CD4-positive, alpha-beta T cell (primary cell): ENCODE data around the gene CA11. TPM values are rescaled to one million over a fixed set of nuclear protein-coding genes. Genes with fewer than 3 reads are reported as not detected.
"Not testable (repeated sequence)": the region's sequence is repeated elsewhere in the genome, so short reads cannot be mapped to it uniquely, and the experiment has no call there.

Source experiments
- ATAC-seq: fragments of 200-7000 bp; cut with Tn5 transposase; one replicate; pipeline ENCODE4 v1.10.0; 2022; ENCODE audit warnings: mild to moderate bottlenecking; ENCODE audit not compliant: poor library complexity
- CTCF ChIA-PET: fragments of 350-600 bp; sonication (Branson Sonifier 250); formaldehyde crosslinking; loops from one replicate; lab custom pipeline; 2021; ENCODE audit warnings: antibody characterized with exemption, inconsistent platforms; lab: Charles Lee
- POLR2A ChIA-PET: fragments of 350-600 bp; sonication (Branson Sonifier 250); formaldehyde crosslinking; loops from one replicate; lab custom pipeline; 2021; ENCODE audit warnings: antibody characterized with exemption, inconsistent platforms; lab: Charles Lee
- DNase-seq, 14 experiments: peaks; one replicate each; pipeline ENCODE4 v3.0.0-alpha.2; 2013 to 2020; ENCODE audit warnings: mixed read lengths in 2 of 14
- H3K27ac ChIP-seq, 2 donors: one replicate each; pipeline versions ENCODE4 v1.5.1 to v1.7.0; 2013; ENCODE audit warnings: low read length in 2 of 2, low read depth in 1 of 2, mild to moderate bottlenecking in 1 of 2
- H3K27me3 ChIP-seq, 2 experiments: 1 replicate in 1 of 2; 2 replicates in 1 of 2; pipeline versions ENCODE4 v1.6.1 to v1.7.0; 2013; ENCODE audit warnings: low read length in 2 of 2, control low read depth in 1 of 2, mild to moderate bottlenecking in 1 of 2, moderate library complexity in 1 of 2; ENCODE audit not compliant: insufficient read depth in 2 of 2, control insufficient read depth in 1 of 2
- H3K36me3 ChIP-seq: one replicate; pipeline ENCODE4 v1.6.1; 2013; ENCODE audit warnings: low read length, control low read depth; ENCODE audit not compliant: insufficient read depth
- H3K4me1 ChIP-seq: one replicate; pipeline ENCODE4 v1.6.1; 2013; ENCODE audit warnings: low read length, control low read depth; ENCODE audit not compliant: insufficient read depth
- H3K4me3 ChIP-seq: one replicate; pipeline ENCODE4 v1.5.1; 2013; ENCODE audit warnings: mild to moderate bottlenecking, low read length, moderate library complexity
- H3K9me3 ChIP-seq, 2 experiments: 1 replicate in 1 of 2; 2 replicates in 1 of 2; pipeline versions ENCODE4 v1.6.1 to v1.7.0; 2013; ENCODE audit warnings: low read length in 2 of 2, mild to moderate bottlenecking in 2 of 2, control low read depth in 1 of 2, moderate library complexity in 1 of 2; ENCODE audit not compliant: control insufficient read depth in 1 of 2, insufficient read depth in 1 of 2
- H3K27ac Mint-ChIP-seq: one replicate; pipeline ENCODE4 v1.8.0; 2020; ENCODE audit warnings: mixed read lengths
- H3K27me3 Mint-ChIP-seq: one replicate; pipeline ENCODE4 v1.8.0; 2021; ENCODE audit warnings: mixed read lengths
- H3K36me3 Mint-ChIP-seq: one replicate; pipeline ENCODE4 v1.8.0; 2021; ENCODE audit warnings: low read depth, mixed read lengths
- H3K4me1 Mint-ChIP-seq: one replicate; pipeline ENCODE4 v1.8.0; 2021; ENCODE audit warnings: low read depth, mixed read lengths
- H3K4me3 Mint-ChIP-seq: one replicate; pipeline ENCODE4 v1.8.0; 2020; ENCODE audit warnings: mild to moderate bottlenecking, mixed read lengths
- H3K9me3 Mint-ChIP-seq: one replicate; pipeline ENCODE4 v1.8.0; 2020; ENCODE audit warnings: mixed read lengths
- CTCF ChIP-seq: fragments of 200-600 bp; IDR thresholded peaks from one replicate; pipeline ENCODE4 v1.8.0; 2022; ENCODE audit warnings: antibody characterized with exemption, mild to moderate bottlenecking
- intact Hi-C, 2 experiments: fragments of 100-400 bp; cut with DNase I in 1 of 2; cut with micrococcal nuclease in 1 of 2; formaldehyde crosslinking; loops; one replicate each; pipeline versions ENCODE4 v1.15.1 to v1.9.0; 2023 to 2025; cut with DNase I, micrococcal nuclease
- total RNA-seq, 174 experiments: library from RNA in 2 of 174; stranded (reverse) in 2 of 174; gene quantifications; one replicate each; pipeline ENCODE4 v1.2.3 and lab custom pipeline; 2021 to 2026

Gene CA11
- total RNA-seq, 2 experiments from 2014 or later = 11.0 to 12.4 TPM

- TF ChIP-seq CTCF = no peak
- no peaks in the 10 kb centered on the region for H3K27me3 Mint-ChIP-seq
- Histone ChIP-seq H3K36me3 (peaks cover 46% of the 10 kb centered on the region), H3K27me3 (no peaks in the 10 kb centered on the region), H3K4me1 (peaks cover 61% of the 10 kb centered on the region), H3K27ac (peak overlapping the region; percentile 78 to 94), H3K4me3 (peak overlapping the region; percentile 71), H3K9me3 (no peaks in the 10 kb centered on the region)
- H3K9me3 Mint-ChIP-seq = no peaks in the 10 kb centered on the region
- no peak for ATAC-seq
- no peak for DNase-seq
- CTCF ChIA-PET = interaction anchor here (0.7 to 1.2 kb wide), 2 partner anchors 15 to 337 kb away, joined by 3 to 4 read pairs; partner anchors contain the start of genes RPL18 and SPHK2
- peak overlapping the region; percentile 90 for H3K4me3 Mint-ChIP-seq
- H3K4me1 Mint-ChIP-seq = peaks cover 57% of the 10 kb centered on the region
- intact Hi-C loops = loop anchor here in 1 of 2 experiments (1.0 to 10.0 kb wide), 4 partner anchors 10 to 1241 kb away; partner anchors contain the start of genes AKT1S1, RPL18, SPHK2 and TBC1D17
- H3K27ac Mint-ChIP-seq = peak overlapping the region; percentile 95
- peaks cover 62% of the 10 kb centered on the region for H3K36me3 Mint-ChIP-seq
- POLR2A ChIA-PET = interaction anchor here (0.5 to 3.7 kb wide), 15 partner anchors 9 to 927 kb away, joined by 3 to 45 read pairs (median 3); partner anchors contain the start of genes CA11, GYS1, RPL18 and RUVBL2
Measured at GRCh38 chr19:48634036-48634342, 12.0 kb downstream of the CA11 start.

- no peak for TF ChIP-seq CTCF
- peaks cover 67% of the 10 kb centered on the region for H3K36me3 Mint-ChIP-seq
- DNase-seq (peak in 1 of 14 experiments; percentile 38), ATAC-seq (no peak)
- H3K9me3 Mint-ChIP-seq = no peaks in the 10 kb centered on the region
- peak overlapping the region; percentile 95 for H3K27ac Mint-ChIP-seq
- intact Hi-C loops = loop anchor here in 1 of 2 experiments (1.0 to 10.0 kb wide), 4 partner anchors 9 to 1241 kb away; partner anchors contain the start of genes AKT1S1, RPL18, SPHK2 and TBC1D17
- H3K36me3 ChIP-seq = peaks cover 48% of the 10 kb centered on the region
- peak overlapping the region; percentile 71 for H3K4me3 ChIP-seq
- ChIA-PET CTCF (interaction anchor here (0.7 to 1.2 kb wide), 2 partner anchors 14 to 338 kb away, joined by 3 to 4 read pairs; partner anchors contain the start of genes RPL18 and SPHK2), POLR2A (interaction anchor here (0.5 to 3.7 kb wide), 13 partner anchors 9 to 927 kb away, joined by 3 to 45 read pairs (median 3); partner anchors contain the start of genes CA11, GYS1, RPL18 and RUVBL2)
- H3K4me1 Mint-ChIP-seq = peaks cover 51% of the 10 kb centered on the region
- H3K27ac ChIP-seq = peak overlapping the region; percentile 78 to 94
- peak overlapping the region; percentile 90 for H3K4me3 Mint-ChIP-seq
- peaks cover 55% of the 10 kb centered on the region for H3K4me1 ChIP-seq
- no peaks in the 10 kb centered on the region for H3K9me3 ChIP-seq
- H3K27me3 Mint-ChIP-seq = no peaks in the 10 kb centered on the region
- no peaks in the 10 kb centered on the region for H3K27me3 ChIP-seq
Measured at GRCh38 chr19:48633148-48634035, 12.6 kb downstream of the CA11 start.

- Histone ChIP-seq H3K4me1 (peaks cover 48% of the 10 kb centered on the region), H3K36me3 (peaks cover 49% of the 10 kb centered on the region), H3K4me3 (no peak overlapping the region), H3K9me3 (no peaks in the 10 kb centered on the region), H3K27me3 (no peaks in the 10 kb centered on the region), H3K27ac (peak overlapping the region in 1 of 2 donors; percentile 94)
- H3K4me1 Mint-ChIP-seq = peaks cover 44% of the 10 kb centered on the region
- ChIA-PET CTCF (no interaction called here), POLR2A (interaction anchor here (2.8 to 3.7 kb wide), 3 partner anchors 9 to 14 kb away, joined by 34 to 45 read pairs (median 43); partner anchors contain the start of genes CA11, RPL18 and SPHK2)
- H3K36me3 Mint-ChIP-seq = peaks cover 71% of the 10 kb centered on the region
- no peak overlapping the region for H3K4me3 Mint-ChIP-seq
- peak overlapping the region; percentile 95 for H3K27ac Mint-ChIP-seq
- H3K9me3 Mint-ChIP-seq = no peaks in the 10 kb centered on the region
- peak in 1 of 14 experiments; percentile 29 for DNase-seq
- H3K27me3 Mint-ChIP-seq = no peaks in the 10 kb centered on the region
- TF ChIP-seq CTCF = no peak
- intact Hi-C loops = loop anchor here in 1 of 2 experiments (10.0 kb wide), 1 partner anchor 1242 kb away; the partner anchor contains the start of genes AKT1S1 and TBC1D17
- ATAC-seq = no peak
Measured at GRCh38 chr19:48632692-48633147, 13.3 kb downstream of the CA11 start.

- H3K27me3 Mint-ChIP-seq, ATAC-seq, DNase-seq, H3K9me3 ChIP-seq, H3K27me3 ChIP-seq, H3K4me3 Mint-ChIP-seq, H3K27ac ChIP-seq, H3K9me3 Mint-ChIP-seq, CTCF ChIA-PET, H3K4me3 ChIP-seq: not testable (repeated sequence)
- POLR2A ChIA-PET = interaction anchor here (2.8 to 5.0 kb wide), 4 partner anchors 9 to 14 kb away, joined by 33 to 45 read pairs (median 38); partner anchors contain the start of genes CA11, RPL18 and SPHK2
- Histone ChIP-seq H3K4me1 (peaks cover 51% of the 10 kb centered on the region), H3K36me3 (peaks cover 49% of the 10 kb centered on the region)
- intact Hi-C loops = loop anchor here in 1 of 2 experiments (10.0 kb wide), 1 partner anchor 1243 kb away; the partner anchor contains the start of genes AKT1S1 and TBC1D17
- H3K27ac Mint-ChIP-seq = peak overlapping the region; percentile 95
- peaks cover 41% of the 10 kb centered on the region for H3K4me1 Mint-ChIP-seq
- peaks cover 71% of the 10 kb centered on the region for H3K36me3 Mint-ChIP-seq
Measured at GRCh38 chr19:48632286-48632685, 13.7 kb downstream of the CA11 start.
